ENCODE measurements around the gene PAPOLG.

DNA sequence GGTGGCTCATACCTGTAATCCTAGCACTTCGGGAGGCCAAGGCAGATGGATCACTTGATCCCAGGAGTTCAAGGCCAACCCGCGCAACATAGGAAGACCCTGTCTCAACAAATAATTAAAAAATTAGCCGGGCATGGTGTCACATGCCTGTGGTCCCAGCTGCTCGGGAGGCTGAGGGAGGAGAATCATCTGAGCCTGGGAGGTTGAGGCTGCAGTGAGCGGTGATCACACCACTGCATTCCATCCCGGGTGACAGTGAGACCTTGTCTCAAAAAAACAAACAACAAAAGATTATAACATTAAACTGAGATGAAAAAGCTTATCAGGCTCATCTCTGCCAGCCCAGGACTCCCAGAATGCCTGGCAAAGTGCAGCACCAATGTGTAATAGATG lies 50.5 kb downstream of the PAPOLG start:
- TF ChIP-seq, protein P1, sequence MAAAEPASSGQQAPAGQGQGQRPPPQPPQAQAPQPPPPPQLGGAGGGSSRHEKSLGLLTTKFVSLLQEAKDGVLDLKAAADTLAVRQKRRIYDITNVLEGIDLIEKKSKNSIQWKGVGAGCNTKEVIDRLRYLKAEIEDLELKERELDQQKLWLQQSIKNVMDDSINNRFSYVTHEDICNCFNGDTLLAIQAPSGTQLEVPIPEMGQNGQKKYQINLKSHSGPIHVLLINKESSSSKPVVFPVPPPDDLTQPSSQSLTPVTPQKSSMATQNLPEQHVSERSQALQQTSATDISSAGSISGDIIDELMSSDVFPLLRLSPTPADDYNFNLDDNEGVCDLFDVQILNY (CRISPR knock-in tag; IDR thresholded peaks at IDR 0.05), result no peak
- TF ChIP-seq ZNF589 (CRISPR knock-in tag; IDR thresholded peaks at IDR 0.05; ENCODE audit: low read depth) (no peak), TFAP4 (CRISPR knock-in tag; IDR thresholded peaks at IDR 0.05; ENCODE audit: borderline replicate concordance) (no peak), ETS2 (tag; IDR thresholded peaks at IDR 0.05; ENCODE audit: borderline replicate concordance, poor library complexity, severe bottlenecking) (no peak), RBM34 (IDR thresholded peaks at IDR 0.05; ENCODE audit: borderline replicate concordance, insufficient read depth, low read length) (no peak), ATF7 (IDR thresholded peaks at IDR 0.05) (no peak), LCOR (CRISPR knock-in tag; IDR thresholded peaks at IDR 0.05) (no peak), CHD4 (IDR thresholded peaks at IDR 0.05; ENCODE audit: insufficient read depth, insufficient replicate concordance, low read depth, low read length, poor library complexity, severe bottlenecking) (no peak), POLR2A (conservative IDR thresholded peaks at IDR 0.05) (no peak), ZNF232 (CRISPR knock-in tag; IDR thresholded peaks at IDR 0.05) (no peak)
